GM19099 (cell line): Measurements from ENCODE around the gene MAN1C1.

ENCODE experiments used
- POLR2A ChIP-seq: IDR thresholded peaks from 3 replicates; pipeline ENCODE4 v1.6.1; 2011; ENCODE audit warnings: low read depth; ENCODE audit not compliant: insufficient read length; ENCODE audit errors: extremely low read depth

MAN1C1 gene

DNA sequence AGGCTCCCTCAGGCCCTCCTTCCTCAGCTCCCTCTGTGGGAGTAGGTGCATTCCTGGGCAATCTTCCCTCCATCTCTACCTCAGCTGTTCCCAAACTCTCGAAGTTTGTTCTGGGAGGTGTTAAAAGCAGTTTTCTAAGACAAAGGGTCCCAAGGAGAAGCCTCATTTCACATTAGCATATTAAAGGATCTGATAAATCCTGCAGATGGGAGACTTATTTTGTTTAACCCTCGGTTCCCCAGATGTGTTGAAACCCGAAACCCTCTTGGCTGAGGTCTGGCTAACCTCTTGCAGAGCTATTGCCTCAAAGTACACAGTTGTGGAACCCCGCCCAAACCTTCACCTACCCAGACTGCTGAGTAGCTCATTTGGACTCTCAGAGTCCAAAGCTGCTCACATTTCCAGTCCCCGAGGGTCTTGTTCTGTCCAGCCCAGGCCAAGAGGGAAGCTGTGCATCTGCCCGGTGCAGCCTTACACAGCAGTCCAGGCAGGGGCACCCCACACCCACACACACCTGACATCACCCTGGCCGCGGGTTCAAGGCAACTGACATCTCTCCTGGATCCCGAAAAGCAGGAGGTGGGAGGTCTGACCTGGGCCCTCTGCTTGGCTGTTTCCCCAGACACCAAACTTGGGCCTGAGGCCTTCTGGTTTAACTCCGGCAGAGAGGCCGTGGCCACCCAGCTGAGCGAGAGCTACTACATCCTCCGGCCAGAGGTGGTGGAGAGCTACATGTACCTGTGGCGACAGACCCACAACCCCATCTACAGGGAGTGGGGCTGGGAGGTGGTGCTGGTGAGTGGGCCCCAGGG, 163.9 kb downstream of the MAN1C1 start:
- no peak for TF ChIP-seq POLR2A

GRCh38 chr1:25781130-25781433, 164.5 kb downstream of the MAN1C1 start:
- TF ChIP-seq POLR2A = no peak

DNA sequence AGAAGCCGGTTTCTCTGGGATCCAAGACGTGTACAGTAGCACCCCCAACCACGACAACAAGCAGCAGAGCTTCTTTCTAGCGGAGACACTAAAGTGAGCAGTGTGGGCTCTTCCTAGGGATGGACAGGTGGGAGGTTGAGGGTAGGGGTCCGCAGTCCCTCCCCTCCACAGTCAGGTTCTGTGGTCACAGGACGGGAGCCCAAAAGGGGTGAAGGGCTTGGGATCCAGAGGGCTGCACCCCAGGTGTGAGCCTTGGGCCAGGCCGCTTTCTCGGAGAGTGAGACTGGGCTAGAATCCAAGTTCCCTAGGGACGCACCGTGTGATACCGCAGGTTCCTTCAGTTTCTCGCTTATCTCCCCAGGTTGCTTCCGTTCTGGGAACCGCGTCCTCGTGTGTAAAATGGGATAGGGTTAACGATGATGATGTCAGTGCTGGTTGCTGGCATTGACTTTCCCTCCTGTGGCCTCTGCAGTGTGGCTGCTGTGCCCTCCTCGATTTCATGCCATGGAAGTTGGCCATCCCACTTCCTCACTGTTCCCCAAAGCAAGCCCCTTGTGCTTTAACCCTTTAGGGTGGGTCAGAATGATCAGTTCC, 166.1 kb downstream of the MAN1C1 start:
- TF ChIP-seq POLR2A = no peak

DNA sequence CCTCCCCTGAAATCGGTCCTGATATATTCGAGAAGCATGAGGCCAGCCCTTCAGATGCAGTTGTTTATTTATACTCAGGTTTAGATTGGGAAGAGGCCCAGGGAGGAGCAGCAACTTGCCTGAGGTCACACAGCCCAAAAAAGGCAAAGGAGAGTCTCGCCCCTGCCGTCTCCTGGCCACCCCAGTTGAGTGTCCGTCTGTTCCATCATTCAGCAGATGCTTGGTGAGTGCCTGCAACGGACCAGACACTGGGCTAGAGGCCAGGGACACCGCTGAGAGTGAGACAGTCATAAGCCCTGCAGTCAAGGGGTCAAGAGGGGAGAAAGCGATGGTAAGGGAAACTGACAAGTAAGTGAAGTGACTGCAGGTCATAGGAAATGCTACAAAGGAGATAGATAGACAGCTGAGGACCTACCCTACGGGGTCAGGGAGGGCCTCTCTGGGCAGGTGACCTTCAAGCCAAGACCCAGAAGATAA, 168.0 kb downstream of the MAN1C1 start:
- TF ChIP-seq POLR2A = no peak

GRCh38 chr1:25785333-25786067, 168.9 kb downstream of the MAN1C1 start:
- no peak for TF ChIP-seq POLR2A

DNA sequence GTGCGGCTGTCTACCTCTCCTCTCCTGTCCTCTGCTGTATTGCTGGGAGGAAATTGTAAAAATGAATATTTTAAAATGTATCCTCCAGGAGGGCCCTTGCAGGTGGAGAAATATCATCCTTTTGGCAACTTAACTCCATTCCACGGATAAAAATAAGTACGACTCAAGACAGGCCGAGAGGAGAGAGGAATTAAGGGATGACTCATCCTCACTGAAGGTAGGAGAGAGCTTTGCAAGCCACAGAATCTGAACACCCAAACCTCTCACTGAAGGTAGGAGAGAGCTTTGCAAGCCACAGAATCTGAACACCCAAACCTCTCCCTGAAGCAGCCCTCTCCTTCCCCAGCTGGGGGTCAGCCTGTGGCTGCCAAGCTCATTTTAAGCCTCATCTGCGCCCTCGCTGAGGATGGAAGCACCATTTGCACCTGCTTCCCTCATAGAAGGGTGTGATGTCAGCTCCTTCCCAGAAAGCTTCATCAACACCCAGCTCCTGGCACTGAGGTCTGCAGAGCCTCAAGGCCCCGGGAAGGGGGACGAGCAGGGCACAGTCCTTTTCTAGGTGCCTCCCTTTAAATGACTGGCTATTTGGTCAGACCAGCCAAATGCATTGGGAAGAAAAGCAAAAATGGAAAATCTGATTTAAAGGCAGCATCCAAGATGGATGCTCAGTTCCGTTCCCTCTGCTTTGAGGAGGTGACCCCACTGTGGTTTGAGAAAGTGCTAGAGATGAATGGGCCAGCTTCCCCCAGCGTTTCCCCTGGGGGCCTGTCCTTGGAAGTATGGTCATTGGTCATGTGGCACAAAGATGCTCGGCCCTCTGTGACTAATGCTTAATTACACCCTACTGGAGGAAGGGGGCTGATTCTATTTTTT, 170.5 kb downstream of the MAN1C1 start:
- TF ChIP-seq POLR2A = no peak

- no peak for TF ChIP-seq POLR2A
These were observed 171.2 kb downstream of the MAN1C1 start for GRCh38 chr1:25787760-25788166.

DNA sequence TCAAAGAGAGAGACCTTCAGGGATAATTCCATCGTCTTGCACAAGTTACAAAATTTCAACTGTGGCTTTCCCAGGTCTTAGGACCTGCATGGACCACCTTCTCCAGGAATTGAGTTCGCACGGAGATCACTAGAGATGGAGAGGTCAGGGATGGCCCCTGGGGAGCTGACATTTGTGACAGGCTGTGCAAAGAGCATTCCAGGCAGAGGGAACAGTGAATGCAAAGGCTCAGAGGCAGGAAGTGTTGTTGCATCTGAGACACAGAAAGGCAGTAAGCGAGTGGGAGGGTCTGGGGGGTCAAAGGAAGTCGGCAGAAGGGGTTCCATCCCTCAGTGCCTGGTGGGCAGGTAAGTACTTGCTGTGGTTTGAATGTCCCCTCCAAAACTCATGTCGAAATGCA, 173.9 kb downstream of the MAN1C1 start:
- TF ChIP-seq POLR2A = no peak

DNA sequence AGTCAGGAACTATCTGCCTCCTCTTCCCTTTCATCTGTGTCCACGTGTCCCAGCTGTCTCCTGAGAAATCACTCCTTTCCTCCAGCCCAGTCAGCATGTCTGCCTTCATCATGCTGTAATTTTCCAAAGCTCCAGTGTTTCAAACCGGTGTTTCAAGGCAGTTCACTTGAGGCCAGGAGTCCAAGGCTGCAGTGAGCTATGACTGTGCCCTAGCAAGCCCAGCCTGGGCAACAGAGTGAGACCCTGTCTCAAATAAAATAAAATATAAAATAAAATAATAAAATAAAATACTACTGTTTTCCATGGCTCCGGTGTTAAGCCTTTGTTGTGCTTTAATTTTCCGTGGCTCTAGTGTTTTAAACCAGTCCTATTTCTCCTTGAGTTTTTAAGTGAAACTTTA, 175.5 kb downstream of the MAN1C1 start:
- no peak for TF ChIP-seq POLR2A

- no peak for TF ChIP-seq POLR2A
These were observed 177.1 kb downstream of the MAN1C1 start for GRCh38 chr1:25793585-25794170.

- no peak for TF ChIP-seq POLR2A
These were observed 177.7 kb downstream of the MAN1C1 start for GRCh38 chr1:25794325-25794724.

- TF ChIP-seq POLR2A = no peak
These were observed 178.6 kb downstream of the MAN1C1 start for GRCh38 chr1:25795211-25795610.

DNA sequence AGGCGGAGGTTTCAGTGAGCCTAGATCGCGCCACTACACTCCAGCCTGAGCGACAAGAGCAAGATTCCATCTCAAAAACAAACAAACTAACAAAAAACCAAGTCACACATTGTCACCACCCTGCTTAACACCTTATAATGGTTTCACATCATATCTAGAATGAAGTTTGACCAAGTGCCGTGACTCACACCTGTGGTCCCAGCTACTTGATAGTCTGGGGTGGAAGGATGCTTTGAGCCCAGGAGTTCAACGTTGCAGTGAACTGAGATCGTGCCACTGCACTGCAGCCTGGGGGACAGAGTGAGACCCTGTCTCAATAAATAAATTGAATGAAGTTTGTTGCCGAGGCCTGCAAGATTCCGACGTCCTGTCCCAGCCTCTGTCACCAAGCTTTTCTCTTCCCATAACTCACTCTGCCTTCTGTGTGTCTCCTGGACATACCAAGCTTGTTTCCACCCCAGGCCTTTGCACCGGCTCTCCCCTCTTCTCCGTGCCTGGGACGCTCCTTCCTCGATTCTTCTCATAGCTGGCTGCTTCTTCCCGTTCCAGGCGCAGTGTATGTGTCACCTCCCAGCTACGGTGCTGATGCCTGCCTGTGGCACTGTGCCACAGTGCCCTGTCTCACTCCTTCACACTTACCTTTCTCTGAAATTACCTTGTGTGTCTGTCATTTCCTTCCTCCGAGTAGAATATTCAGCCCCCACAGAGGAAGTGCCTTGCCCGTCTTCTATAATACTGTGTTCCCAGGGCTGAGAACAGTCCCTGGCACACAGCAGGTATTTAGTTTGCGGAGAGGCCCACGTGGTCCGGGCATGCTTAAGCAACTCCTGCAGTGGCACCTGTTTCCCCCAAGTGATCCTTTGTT, 179.6 kb downstream of the MAN1C1 start:
- no peak for TF ChIP-seq POLR2A

DNA sequence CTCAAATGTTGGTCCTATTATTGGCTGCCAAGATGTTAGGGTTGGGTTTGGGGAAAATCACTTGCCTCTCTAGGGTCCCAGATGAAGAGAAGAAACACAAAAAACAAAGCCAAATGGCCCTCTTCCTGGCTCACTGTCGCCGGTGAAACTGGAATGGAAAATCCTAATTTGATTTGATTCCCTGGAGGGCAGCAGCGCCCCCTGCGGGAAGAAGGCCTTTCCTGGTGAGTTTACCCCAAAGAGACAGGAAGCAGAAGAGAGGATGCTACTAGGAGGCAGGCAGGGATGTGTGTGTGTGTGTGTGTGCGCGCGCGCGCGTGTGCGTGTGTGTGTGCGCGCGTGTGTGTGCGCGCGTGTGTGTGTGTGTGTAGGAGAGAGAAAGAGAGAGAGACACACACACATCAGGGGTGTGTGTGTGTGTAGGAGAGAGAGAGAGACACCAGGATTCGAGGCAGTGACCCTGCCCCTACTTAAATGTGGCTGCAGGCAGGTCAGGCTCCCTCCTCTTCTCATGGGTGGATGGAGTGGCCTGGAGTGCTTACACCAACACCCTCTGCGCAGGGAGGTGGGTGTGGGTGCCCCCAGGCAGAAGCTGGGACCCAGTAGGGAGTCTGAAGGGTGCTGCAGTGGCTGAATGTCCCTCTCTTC, 180.3 kb downstream of the MAN1C1 start:
- no peak for TF ChIP-seq POLR2A

GRCh38 chr1:25797939-25798338, 181.3 kb downstream of the MAN1C1 start:
- no peak for TF ChIP-seq POLR2A
